HG03460 (cell line): Measurements from ENCODE around the gene OR4C5.
"Not testable (repeated sequence)": the region's sequence is repeated elsewhere in the genome, so short reads cannot be mapped to it uniquely, and the experiment has no call there.

Experiments used
- ATAC-seq: cut with Tn5 transposase; IDR thresholded peaks from one replicate; pipeline ENCODE4 v1.9.1; 2021; ENCODE audit not compliant: unreplicated experiment

The OR4C5 gene

GRCh38 chr11:48366365-48366764, at the start of gene OR4C5:
OR4C5 (minus strand) TSS chr11:48366465; CDS start chr11:48366465, 0 bp downstream.
- ATAC-seq: no peak

GRCh38 chr11:48384670-48385069, 18.4 kb upstream of the OR4C5 start:
- no peak for ATAC-seq

DNA sequence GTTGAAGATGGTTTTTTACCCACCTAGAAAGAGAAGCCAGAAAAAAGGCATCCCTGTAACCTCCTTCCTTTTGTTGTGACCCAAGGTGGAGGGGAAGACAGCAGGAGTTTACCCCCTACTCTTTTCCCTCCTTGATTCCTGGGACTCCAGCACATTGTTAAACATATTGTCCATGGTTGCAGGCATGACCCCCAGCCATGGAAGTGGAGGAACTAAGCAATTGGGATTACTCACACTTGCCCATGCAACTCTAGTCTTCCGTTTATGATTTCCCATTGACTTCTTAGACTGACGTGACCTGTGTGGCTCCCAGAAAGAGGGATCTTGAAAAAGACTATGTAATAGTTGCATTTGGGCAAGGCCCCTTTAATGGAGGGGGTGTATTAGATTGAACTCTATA, 17.9 kb upstream of the OR4C5 start:
- not testable (repeated sequence) for ATAC-seq

DNA sequence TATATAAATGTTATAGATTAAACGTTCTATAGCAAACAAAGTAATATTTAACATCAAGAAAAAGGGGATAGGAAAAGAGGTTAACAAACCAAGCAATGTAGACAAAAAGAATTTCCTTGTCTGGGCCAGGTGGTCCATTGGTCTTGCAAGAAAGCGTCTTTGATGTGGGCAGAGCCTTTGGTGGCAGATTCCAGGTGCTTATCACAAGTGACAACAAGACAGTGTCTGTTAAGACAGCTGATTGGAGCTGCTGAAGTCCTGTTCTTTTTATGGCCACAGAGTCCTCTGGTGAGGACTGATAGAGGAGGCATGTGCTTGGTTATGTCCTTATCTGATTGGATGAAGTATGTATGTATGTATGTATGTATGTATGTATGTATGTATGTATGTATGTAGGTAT, 5.0 kb downstream of the OR4C5 start:
- not testable (repeated sequence) for ATAC-seq

DNA sequence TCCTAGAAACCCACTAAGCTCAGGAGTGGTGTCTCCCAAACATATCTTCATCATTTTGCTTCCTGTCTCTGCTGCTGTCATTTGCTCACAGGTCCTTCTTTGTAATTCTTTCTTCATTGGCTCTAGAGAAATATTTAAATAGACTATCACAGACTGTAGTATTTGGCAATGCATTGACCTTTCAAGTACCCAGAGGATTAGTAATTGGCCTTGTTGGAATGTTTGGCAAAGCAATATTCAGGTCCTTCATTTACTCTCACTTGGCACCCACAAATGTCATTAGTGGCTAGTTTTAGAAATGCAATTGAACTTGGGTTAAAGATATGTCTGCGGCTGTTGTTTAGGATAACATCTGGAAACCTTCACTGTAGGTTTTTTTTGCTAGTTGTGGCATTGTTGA, 11.6 kb downstream of the OR4C5 start:
- ATAC-seq: no peak

DNA sequence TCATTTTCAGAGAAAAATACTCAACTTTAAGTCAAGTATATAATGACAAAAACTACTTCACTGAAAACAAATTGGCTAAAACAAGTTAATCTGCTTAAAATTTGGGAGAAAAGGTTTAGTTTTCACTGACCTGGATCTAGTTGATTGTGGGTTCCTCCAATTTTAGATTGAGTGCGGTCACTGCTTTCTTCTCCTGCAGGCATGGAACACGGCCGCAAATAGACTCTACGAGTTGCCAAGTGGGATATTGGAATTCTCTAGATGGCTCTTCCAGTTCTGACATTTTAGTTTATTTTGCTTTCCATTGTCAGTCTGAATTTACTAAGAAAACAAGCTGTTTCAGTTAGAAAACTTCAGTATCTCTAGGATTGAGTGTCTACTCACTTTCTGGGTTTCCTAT, 12.3 kb downstream of the OR4C5 start:
- no peak for ATAC-seq

- not testable (repeated sequence) for ATAC-seq
Observed at GRCh38 chr11:48346286-48346685, 20.0 kb downstream of the OR4C5 start.

GRCh38 chr11:48342505-48342904, 23.8 kb downstream of the OR4C5 start:
- not testable (repeated sequence) for ATAC-seq

DNA sequence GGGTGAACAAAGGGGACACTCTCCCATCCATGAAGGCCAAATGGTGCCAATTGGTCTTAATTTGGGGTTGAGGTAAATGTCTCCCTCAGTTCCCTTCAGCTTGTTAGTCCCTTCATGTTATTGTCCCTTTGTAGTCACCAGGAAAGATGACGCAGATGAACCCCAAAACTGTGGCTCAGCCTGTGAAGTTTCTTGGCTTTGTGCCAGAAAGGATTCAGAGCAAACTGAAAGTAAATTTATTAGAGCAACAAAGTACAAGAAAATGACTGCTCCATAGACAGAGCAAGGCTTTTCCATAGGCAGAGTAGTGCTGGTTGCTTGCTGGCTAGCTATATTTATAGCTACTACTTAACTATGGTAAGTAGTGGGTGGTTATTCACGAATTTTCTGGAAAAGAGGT, 24.8 kb downstream of the OR4C5 start:
- ATAC-seq: no peak

GRCh38 chr11:48324620-48325019, 41.6 kb downstream of the OR4C5 start, which contains the start of gene OR4C3:
OR4C3 (plus strand) TSS chr11:48324920; CDS start chr11:48325022, 102 bp downstream.
- not testable (repeated sequence) for ATAC-seq

DNA sequence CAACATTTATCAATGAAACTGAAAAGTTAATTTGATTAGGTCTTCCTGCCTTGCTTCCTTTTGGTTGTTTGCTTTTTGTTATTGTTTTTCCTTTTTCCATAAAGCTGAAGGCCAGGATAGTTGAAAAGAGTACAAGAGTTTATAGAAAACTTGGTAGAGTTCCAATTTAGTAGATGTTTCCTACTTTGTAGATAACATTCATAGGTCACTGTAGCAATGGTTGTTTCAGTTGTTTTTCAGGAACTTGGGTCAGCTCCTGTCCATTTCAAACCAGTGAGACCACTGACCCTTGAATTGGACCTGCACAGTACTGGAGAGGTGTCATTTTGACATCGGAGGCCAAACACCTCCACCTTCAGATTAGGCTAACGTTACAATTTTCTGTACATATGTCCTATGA, 46.5 kb downstream of the OR4C5 start:
- not testable (repeated sequence) for ATAC-seq
